Ishikawa (cell line): ENCODE data around the gene KRTAP24-1.

Source experiments
- CEBPB ChIP-seq: IDR thresholded peaks from 2 replicates; pipeline ENCODE4 v1.6.1; 2012
- CREB1 ChIP-seq: IDR thresholded peaks from 2 replicates; pipeline ENCODE4 v1.6.1; 2012; ENCODE audit warnings: low read depth
- EGR1 ChIP-seq: IDR thresholded peaks from 2 replicates; pipeline ENCODE4 v1.6.1; 2012
- EP300 ChIP-seq: IDR thresholded peaks from 2 replicates; pipeline ENCODE4 v1.6.1; 2012; ENCODE audit warnings: borderline replicate concordance
- FOXM1 ChIP-seq: IDR thresholded peaks from 2 replicates; pipeline ENCODE4 v1.6.1; 2012; ENCODE audit warnings: low read depth, borderline replicate concordance
- NFIC ChIP-seq: IDR thresholded peaks from 2 replicates; pipeline ENCODE4 v1.6.1; 2012
- RAD21 ChIP-seq: IDR thresholded peaks from 2 replicates; pipeline ENCODE4 v1.6.1; 2012; ENCODE audit warnings: low read depth
- TAF1 ChIP-seq: IDR thresholded peaks from 2 replicates; pipeline ENCODE4 v1.6.1; 2012; ENCODE audit warnings: low read depth, mild to moderate bottlenecking
- TCF12 ChIP-seq: IDR thresholded peaks from 2 replicates; pipeline ENCODE4 v1.6.1; 2012; ENCODE audit warnings: low read depth
- TEAD4 ChIP-seq: IDR thresholded peaks from 2 replicates; pipeline ENCODE4 v1.6.1; 2012
- YY1 ChIP-seq: IDR thresholded peaks from 2 replicates; pipeline ENCODE4 v1.6.1; 2012; ENCODE audit warnings: low read depth
- ZBTB7A ChIP-seq: IDR thresholded peaks from 2 replicates; pipeline ENCODE4 v1.6.1; 2012; ENCODE audit warnings: low read depth
- TF ChIP-seq, protein P1 (sequence below): IDR thresholded peaks from 2 replicates; pipeline ENCODE4 v1.6.1; 2012
- TF ChIP-seq, protein P2 (sequence below): IDR thresholded peaks from 2 replicates; pipeline ENCODE4 v1.6.1; 2012
- TF ChIP-seq, protein P3 (sequence below): IDR thresholded peaks from 2 replicates; pipeline ENCODE4 v1.6.1; 2012; ENCODE audit warnings: low read depth, mild to moderate bottlenecking

Gene KRTAP24-1

DNA sequence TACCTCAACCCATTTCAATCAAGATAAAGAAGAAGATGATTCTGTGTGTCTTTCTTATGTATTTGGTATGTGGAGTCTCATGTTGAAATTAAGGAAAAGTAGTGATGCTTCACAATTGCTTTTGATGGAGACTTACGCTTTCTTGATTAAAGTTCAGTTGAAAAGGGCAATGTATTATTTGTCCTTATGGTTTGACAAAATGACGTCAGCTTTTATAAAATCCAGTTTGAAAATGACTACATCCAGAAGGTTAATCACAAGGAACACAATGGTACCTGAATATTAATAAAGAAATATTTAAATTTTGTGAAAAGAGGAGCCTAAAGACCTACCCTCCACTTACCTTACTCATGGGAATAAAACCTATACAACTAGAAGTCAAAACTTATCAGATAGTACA is 33.0 kb upstream of the KRTAP24-1 start:
- TF ChIP-seq RAD21 = no peak

DNA sequence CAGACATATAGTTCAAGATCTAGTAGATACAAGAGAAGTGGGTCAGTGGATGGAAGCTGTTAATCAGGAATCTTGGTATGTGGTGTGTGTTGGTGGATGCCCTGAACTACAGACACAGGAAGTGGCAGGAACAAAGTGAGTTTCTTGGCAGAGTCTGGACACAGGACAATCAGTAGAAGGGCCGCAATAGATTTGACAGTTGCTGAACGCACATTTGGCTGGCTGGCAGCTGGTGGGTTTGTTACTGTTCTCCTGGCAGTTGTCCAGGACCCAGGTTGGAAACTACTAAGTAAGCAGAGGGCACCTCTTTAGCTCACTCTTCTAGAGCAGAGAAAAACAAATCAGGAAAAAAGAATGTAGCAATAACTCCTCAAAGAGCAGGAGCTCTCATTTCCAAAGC is 24.1 kb upstream of the KRTAP24-1 start:
- no peak for TF ChIP-seq CREB1
- TF ChIP-seq CEBPB = no peak
- TF ChIP-seq FOXM1 = no peak
- TF ChIP-seq EP300 = no peak
- no peak for TF ChIP-seq ZBTB7A
- TF ChIP-seq TCF12 = no peak

DNA sequence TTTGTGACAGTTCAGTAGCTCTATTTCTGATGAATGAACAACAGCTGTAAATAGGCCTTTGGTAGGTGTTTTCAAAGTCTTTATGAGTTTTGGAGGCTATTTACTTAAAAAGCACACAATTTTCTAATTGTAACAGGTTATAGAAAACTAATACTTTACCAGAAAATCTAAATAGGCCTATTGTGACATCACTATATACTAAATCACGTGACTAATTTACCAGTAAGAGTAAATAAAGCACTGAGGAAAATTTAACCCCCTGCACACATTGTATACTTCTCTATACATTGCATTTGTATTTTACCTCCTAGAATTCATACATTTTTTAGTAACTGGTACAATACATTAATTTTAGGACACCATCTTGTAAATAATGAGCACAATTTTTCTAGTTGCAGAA is 22.4 kb upstream of the KRTAP24-1 start:
- TF ChIP-seq FOXM1 (no peak), TAF1 (no peak), YY1 (no peak), CEBPB (no peak), TEAD4 (no peak), EGR1 (no peak), TCF12 (no peak), RAD21 (no peak), ZBTB7A (no peak), EP300 (no peak), CREB1 (no peak), NFIC (no peak)
- TF ChIP-seq, protein P1, sequence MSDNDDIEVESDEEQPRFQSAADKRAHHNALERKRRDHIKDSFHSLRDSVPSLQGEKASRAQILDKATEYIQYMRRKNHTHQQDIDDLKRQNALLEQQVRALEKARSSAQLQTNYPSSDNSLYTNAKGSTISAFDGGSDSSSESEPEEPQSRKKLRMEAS = no peak
- TF ChIP-seq, protein P2, sequence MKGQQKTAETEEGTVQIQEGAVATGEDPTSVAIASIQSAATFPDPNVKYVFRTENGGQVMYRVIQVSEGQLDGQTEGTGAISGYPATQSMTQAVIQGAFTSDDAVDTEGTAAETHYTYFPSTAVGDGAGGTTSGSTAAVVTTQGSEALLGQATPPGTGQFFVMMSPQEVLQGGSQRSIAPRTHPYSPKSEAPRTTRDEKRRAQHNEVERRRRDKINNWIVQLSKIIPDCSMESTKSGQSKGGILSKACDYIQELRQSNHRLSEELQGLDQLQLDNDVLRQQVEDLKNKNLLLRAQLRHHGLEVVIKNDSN = no peak
- TF ChIP-seq, protein P3, sequence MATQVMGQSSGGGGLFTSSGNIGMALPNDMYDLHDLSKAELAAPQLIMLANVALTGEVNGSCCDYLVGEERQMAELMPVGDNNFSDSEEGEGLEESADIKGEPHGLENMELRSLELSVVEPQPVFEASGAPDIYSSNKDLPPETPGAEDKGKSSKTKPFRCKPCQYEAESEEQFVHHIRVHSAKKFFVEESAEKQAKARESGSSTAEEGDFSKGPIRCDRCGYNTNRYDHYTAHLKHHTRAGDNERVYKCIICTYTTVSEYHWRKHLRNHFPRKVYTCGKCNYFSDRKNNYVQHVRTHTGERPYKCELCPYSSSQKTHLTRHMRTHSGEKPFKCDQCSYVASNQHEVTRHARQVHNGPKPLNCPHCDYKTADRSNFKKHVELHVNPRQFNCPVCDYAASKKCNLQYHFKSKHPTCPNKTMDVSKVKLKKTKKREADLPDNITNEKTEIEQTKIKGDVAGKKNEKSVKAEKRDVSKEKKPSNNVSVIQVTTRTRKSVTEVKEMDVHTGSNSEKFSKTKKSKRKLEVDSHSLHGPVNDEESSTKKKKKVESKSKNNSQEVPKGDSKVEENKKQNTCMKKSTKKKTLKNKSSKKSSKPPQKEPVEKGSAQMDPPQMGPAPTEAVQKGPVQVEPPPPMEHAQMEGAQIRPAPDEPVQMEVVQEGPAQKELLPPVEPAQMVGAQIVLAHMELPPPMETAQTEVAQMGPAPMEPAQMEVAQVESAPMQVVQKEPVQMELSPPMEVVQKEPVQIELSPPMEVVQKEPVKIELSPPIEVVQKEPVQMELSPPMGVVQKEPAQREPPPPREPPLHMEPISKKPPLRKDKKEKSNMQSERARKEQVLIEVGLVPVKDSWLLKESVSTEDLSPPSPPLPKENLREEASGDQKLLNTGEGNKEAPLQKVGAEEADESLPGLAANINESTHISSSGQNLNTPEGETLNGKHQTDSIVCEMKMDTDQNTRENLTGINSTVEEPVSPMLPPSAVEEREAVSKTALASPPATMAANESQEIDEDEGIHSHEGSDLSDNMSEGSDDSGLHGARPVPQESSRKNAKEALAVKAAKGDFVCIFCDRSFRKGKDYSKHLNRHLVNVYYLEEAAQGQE = no peak

DNA sequence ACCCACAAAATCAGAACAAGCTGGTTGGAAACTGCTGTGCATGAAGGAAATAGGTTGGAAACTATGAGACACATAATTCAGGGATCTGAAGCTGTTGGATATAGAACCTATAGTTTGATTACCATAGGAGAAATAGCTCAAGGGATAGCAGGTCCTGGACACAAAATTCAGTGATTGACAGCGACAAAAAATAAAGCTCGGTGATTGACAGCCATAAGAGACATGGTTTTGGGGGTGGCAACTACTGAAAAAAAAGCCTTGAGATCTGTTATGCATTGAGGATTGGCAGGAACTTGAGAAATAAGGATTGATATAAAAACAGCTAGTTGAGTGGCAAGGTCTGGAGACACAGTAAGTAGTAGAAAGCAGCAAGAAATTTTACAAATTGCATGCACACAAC is 6.5 kb upstream of the KRTAP24-1 start, which contains the start of gene KRTAP25-1:
Gene KRTAP25-1, minus strand, starts transcription at position 300 of the 400 bp plus-strand sequence. Its CDS starts 24 bp downstream, at position 276.
- TF ChIP-seq YY1 = no peak
- TF ChIP-seq, protein P2 = no peak

DNA sequence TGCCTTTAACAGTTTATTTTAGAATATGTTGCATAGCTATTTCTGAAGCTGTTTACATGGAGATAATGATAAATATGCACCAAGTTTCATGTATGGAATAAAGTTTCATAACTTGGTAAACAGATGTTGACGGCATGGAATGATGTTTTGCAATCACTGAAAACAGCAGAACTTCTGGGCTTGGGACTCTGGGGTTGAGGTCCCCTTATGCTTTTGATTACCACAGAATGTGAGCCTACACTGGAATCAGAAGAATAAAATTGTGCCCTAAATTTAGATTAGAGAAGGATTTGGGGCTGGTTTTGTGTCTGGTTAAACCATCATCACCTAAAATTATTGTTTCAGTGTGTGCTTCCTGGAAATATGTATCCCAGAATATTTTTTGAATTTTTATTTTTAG is 11.1 kb downstream of the KRTAP24-1 start:
- TF ChIP-seq NFIC (no peak), EP300 (no peak), TCF12 (no peak), FOXM1 (no peak), RAD21 (no peak), CREB1 (no peak), TAF1 (no peak), TEAD4 (no peak), YY1 (no peak), CEBPB (no peak), ZBTB7A (no peak)
- TF ChIP-seq, protein P3 = no peak

DNA sequence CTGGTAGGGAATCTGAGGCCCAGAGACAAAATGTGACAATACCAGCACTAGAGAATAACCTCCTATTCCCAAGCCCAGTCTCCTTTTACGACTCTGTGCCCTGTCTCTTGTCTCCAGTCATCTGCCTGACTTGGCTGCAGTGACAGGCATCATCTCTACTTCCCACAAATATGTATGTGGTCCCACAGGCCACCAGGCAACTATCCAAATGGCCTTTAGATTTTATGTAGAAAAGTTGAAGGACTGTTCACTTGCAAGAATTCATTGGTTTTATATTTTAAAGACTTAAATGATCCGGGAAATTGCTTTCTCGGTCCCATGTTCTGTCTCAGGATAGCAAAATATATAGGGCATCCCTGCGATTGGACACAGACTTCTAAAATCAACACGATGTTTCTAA is 11.6 kb downstream of the KRTAP24-1 start:
- TF ChIP-seq TCF12 (no peak), TEAD4 (no peak), NFIC (no peak), TAF1 (no peak), FOXM1 (no peak), EP300 (no peak), CEBPB (no peak), ZBTB7A (no peak), RAD21 (no peak), YY1 (no peak), EGR1 (no peak), CREB1 (no peak)
- TF ChIP-seq, protein P3 = no peak
- TF ChIP-seq, protein P2 = no peak
- TF ChIP-seq, protein P1 = no peak
